ENCODE data around the gene CDK19.

DNA sequence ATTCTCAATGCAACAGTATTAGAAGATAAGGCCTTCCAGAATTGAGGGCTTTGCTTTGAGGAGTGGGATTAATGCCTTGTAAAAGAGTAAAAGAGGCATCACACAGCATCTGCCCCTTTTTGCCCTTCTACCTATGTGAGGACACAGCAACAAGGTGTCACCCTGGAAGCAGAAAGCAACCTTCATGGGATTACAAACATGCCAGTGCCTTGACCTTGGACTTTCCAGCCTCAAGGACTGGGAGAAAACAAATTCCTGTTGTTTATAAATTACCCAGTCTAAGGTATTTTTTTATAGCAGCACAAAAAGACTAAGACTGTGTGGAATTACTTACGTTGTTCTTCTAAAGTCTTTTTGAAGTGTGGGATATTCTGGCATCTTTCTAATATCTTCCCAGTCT lies 188.8 kb downstream of the CDK19 start:
- TF ChIP-seq RARB (CRISPR knock-in tag; IDR thresholded peaks at IDR 0.05) (no peak), ZNF565 (CRISPR knock-in tag; conservative IDR thresholded peaks at IDR 0.05; ENCODE audit: low read depth) (no peak), ISL1 (CRISPR knock-in tag; IDR thresholded peaks at IDR 0.05) (no peak), TCF4 (CRISPR knock-in tag; IDR thresholded peaks at IDR 0.05; ENCODE audit: borderline replicate concordance) (no peak)
- TF ChIP-seq, protein P1, sequence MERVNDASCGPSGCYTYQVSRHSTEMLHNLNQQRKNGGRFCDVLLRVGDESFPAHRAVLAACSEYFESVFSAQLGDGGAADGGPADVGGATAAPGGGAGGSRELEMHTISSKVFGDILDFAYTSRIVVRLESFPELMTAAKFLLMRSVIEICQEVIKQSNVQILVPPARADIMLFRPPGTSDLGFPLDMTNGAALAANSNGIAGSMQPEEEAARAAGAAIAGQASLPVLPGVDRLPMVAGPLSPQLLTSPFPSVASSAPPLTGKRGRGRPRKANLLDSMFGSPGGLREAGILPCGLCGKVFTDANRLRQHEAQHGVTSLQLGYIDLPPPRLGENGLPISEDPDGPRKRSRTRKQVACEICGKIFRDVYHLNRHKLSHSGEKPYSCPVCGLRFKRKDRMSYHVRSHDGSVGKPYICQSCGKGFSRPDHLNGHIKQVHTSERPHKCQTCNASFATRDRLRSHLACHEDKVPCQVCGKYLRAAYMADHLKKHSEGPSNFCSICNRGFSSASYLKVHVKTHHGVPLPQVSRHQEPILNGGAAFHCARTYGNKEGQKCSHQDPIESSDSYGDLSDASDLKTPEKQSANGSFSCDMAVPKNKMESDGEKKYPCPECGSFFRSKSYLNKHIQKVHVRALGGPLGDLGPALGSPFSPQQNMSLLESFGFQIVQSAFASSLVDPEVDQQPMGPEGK (CRISPR knock-in tag; IDR thresholded peaks at IDR 0.05; ENCODE audit: borderline replicate concordance) = no peak
- TF ChIP-seq, protein P2, sequence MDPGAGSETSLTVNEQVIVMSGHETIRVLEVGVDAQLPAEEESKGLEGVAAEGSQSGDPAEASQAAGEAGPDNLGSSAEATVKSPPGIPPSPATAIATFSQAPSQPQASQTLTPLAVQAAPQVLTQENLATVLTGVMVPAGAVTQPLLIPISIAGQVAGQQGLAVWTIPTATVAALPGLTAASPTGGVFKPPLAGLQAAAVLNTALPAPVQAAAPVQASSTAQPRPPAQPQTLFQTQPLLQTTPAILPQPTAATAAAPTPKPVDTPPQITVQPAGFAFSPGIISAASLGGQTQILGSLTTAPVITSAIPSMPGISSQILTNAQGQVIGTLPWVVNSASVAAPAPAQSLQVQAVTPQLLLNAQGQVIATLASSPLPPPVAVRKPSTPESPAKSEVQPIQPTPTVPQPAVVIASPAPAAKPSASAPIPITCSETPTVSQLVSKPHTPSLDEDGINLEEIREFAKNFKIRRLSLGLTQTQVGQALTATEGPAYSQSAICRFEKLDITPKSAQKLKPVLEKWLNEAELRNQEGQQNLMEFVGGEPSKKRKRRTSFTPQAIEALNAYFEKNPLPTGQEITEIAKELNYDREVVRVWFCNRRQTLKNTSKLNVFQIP (CRISPR knock-in tag; IDR thresholded peaks at IDR 0.05; ENCODE audit: borderline replicate concordance, low read depth) = no peak
